SJSA1 (cell line): Measurements from ENCODE around the gene CPSF7. TPM values are rescaled to one million over a fixed set of nuclear protein-coding genes. Genes with fewer than 3 reads are reported as not detected.

Experiments
- total RNA-seq: library from RNA; depleted of rRNA; stranded (reverse); fragments of >200 nt; shearing (Covaris generic); gene quantifications from 2 replicates; pipeline ENCODE4 v1.2.3, GENCODE V29; 2014; rRNA removed

CPSF7 gene
- total RNA-seq, 1 experiment from 2014 or later = 39.7 TPM

Other genes with a start within 250 kb of the CPSF7 start
- gene PGA3, start 226.5 kb downstream of the CPSF7 start, total RNA-seq = not detected in 2 replicates
- gene PGA4, start 207.6 kb downstream of the CPSF7 start, total RNA-seq = not detected in 2 replicates
- not detected in 2 replicates for gene PGA5, start 188.8 kb downstream of the CPSF7 start, total RNA-seq
- 0.03 and 0.26 TPM in 2 replicates for gene VWCE, start 134.7 kb downstream of the CPSF7 start, total RNA-seq
- gene DDB1, start 96.9 kb downstream of the CPSF7 start, total RNA-seq = 188 and 303 TPM in 2 replicates
- 15.8 and 28.5 TPM in 2 replicates for gene TKFC, start 96.7 kb downstream of the CPSF7 start, total RNA-seq
- 51.4 and 60.1 TPM in 2 replicates for gene CYB561A3, start 68.1 kb downstream of the CPSF7 start, total RNA-seq
- 46.1 and 65.4 TPM in 2 replicates for gene TMEM138, start 67.6 kb downstream of the CPSF7 start, total RNA-seq
- 24.4 and 26.3 TPM in 2 replicates for gene TMEM216, start 37.4 kb downstream of the CPSF7 start, total RNA-seq
- 70.6 and 71.9 TPM in 2 replicates for gene SDHAF2, start 149 bp upstream of the CPSF7 start, total RNA-seq
- gene LRRC10B, start 78.8 kb upstream of the CPSF7 start, total RNA-seq = not detected in 2 replicates
- not detected in 2 replicates for gene SYT7, start 151.1 kb upstream of the CPSF7 start, total RNA-seq